ENCODE measurements around the gene ELL. TPM values are rescaled to one million over a fixed set of nuclear protein-coding genes. Genes with fewer than 3 reads are reported as not detected.

ELL gene
- total and polyA plus RNA-seq, 2 donors from 2014 or later, result 5.7 to 25.2 TPM

DNA sequence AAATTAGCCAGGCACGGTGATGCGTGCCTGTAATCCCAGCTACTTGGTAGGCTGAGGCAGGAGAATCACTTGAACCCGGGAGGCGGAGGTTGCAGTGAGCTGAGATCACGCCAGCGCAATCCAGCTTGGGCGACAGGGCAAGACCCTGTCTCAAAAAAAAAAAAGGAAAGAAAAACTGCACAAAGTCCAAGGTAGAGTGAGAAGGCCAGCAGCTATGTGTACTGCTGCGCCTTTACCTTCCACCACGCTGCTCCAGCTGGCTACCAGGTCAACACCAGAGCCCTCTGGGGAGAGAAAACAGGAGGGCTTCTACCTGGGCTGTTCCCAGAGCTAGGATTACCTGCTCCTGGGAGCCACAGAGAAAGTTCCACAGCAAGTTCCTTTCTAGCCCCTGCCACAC, 3.2 kb downstream of the ELL start:
- H3K27ac ChIP-seq (ENCODE audit: low read depth in 2 of 2, low read length in 2 of 2), result peak overlapping the region in 1 of 2 donors; percentile 75
- intact Hi-C loops (cut with DNase I), result no loop called here

DNA sequence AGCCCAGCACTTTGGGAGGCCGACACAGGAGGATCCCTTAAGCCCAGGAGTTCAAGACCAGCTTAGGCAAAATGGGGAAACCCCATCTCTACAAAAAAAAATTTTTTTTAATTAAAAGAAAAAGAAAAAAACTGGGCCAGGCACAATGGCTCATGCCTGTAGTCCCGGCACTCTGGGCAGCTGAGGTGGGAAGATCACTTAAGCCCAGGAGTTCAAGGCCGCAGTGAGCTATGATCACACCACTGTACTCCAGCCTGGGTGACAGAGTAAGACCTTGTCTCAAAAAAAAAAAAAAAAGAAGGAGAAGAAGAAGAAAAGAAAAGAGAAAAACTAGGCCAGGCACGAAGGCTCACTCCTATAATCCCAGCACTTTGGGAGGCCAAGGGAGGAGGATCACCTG, 4.3 kb downstream of the ELL start:
- TF ChIP-seq, protein P1, sequence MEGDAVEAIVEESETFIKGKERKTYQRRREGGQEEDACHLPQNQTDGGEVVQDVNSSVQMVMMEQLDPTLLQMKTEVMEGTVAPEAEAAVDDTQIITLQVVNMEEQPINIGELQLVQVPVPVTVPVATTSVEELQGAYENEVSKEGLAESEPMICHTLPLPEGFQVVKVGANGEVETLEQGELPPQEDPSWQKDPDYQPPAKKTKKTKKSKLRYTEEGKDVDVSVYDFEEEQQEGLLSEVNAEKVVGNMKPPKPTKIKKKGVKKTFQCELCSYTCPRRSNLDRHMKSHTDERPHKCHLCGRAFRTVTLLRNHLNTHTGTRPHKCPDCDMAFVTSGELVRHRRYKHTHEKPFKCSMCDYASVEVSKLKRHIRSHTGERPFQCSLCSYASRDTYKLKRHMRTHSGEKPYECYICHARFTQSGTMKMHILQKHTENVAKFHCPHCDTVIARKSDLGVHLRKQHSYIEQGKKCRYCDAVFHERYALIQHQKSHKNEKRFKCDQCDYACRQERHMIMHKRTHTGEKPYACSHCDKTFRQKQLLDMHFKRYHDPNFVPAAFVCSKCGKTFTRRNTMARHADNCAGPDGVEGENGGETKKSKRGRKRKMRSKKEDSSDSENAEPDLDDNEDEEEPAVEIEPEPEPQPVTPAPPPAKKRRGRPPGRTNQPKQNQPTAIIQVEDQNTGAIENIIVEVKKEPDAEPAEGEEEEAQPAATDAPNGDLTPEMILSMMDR (IDR thresholded peaks at IDR 0.05; ENCODE audit: borderline replicate concordance, extremely low read depth, insufficient read depth), result no peak
- Histone ChIP-seq H3K4me1 (ENCODE audit: control insufficient read depth in 2 of 3, insufficient read depth in 2 of 3, low read depth in 1 of 3, low read length in 3 of 3) (peaks cover 2 to 44% (median 41%) of the 10 kb centered on the region in 3 donors), H3K9me3 (ENCODE audit: control insufficient read depth in 2 of 3, insufficient read depth in 1 of 3, low read length in 3 of 3) (no peaks in the 10 kb centered on the region), H3K36me3 (ENCODE audit: control insufficient read depth in 2 of 3, insufficient read depth in 3 of 3, low read length in 3 of 3) (no peaks in the 10 kb centered on the region), H3K4me3 (ENCODE audit: low read length in 3 of 3) (no peak overlapping the region), H3K27me3 (ENCODE audit: control insufficient read depth, insufficient read depth, low read length) (no peaks in the 10 kb centered on the region), H3K27ac (ENCODE audit: low read depth in 2 of 2, low read length in 2 of 2) (no peak overlapping the region), H3K9ac (ENCODE audit: low read length in 3 of 3) (no peak overlapping the region)
- intact Hi-C loops (cut with DNase I), result no loop called here
- FAIRE-seq (no peak), DNase-seq (no peak)

More for the DNA sequence above, 3.2 kb downstream of the ELL start:
- Histone ChIP-seq H3K9ac (ENCODE audit: low read length in 3 of 3) (peak overlapping the region in 1 of 3 donors; percentile 8), H3K9me3 (ENCODE audit: control insufficient read depth in 2 of 3, insufficient read depth in 1 of 3, low read length in 3 of 3) (no peaks in the 10 kb centered on the region), H3K27me3 (ENCODE audit: control insufficient read depth, insufficient read depth, low read length) (no peaks in the 10 kb centered on the region), H3K36me3 (ENCODE audit: control insufficient read depth in 2 of 3, insufficient read depth in 3 of 3, low read length in 3 of 3) (no peaks in the 10 kb centered on the region), H3K4me3 (ENCODE audit: low read length in 3 of 3) (no peak overlapping the region), H3K4me1 (ENCODE audit: control insufficient read depth in 2 of 3, insufficient read depth in 2 of 3, low read depth in 1 of 3, low read length in 3 of 3) (peaks cover 2 to 41% (median 38%) of the 10 kb centered on the region in 3 donors)
- DNase-seq (no peak), FAIRE-seq (no peak)
- TF ChIP-seq, protein P1 (IDR thresholded peaks at IDR 0.05; ENCODE audit: borderline replicate concordance, extremely low read depth, insufficient read depth), result no peak

DNA sequence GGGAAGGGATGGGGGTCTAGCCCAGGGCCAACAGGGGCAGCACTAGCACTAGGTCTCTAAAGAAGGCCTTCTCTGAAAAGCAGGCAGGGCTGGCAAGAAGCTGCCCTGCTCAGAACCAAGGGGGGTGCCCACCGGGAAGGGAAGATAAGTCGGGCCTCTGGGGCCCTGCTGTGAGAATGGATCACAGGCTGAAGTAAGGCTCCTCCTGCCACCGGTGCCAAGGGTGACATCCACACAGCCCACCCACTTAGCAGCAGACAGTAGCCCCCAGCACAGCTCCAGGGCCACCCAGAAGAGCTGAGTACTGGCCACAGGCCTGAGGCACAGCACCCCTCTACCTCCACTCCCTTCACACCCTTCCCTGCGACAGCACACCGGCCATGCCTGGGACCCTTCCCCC, 5.9 kb downstream of the ELL start:
- no peak for DNase-seq
- Histone ChIP-seq H3K27me3 (ENCODE audit: control insufficient read depth, insufficient read depth, low read length) (no peaks in the 10 kb centered on the region), H3K9ac (ENCODE audit: low read length in 3 of 3) (peak overlapping the region in 1 of 3 donors; percentile 78), H3K4me3 (ENCODE audit: low read length in 3 of 3) (no peak overlapping the region), H3K36me3 (ENCODE audit: control insufficient read depth in 2 of 3, insufficient read depth in 3 of 3, low read length in 3 of 3) (no peaks in the 10 kb centered on the region), H3K9me3 (ENCODE audit: control insufficient read depth in 2 of 3, insufficient read depth in 1 of 3, low read length in 3 of 3) (no peaks in the 10 kb centered on the region), H3K4me1 (ENCODE audit: control insufficient read depth in 2 of 3, insufficient read depth in 2 of 3, low read depth in 1 of 3, low read length in 3 of 3) (peaks cover 2 to 46% (median 41%) of the 10 kb centered on the region in 3 donors), H3K27ac (ENCODE audit: low read depth in 2 of 2, low read length in 2 of 2) (peak overlapping the region; percentile 65 to 92)
- no peak for FAIRE-seq
- TF ChIP-seq, protein P1 (IDR thresholded peaks at IDR 0.05; ENCODE audit: borderline replicate concordance, extremely low read depth, insufficient read depth), result no peak
- intact Hi-C loops (cut with DNase I), result no loop called here

Data from kidney (tissue), 14 donors.